PC-9 (cell line): ENCODE data around the gene MEF2A. TPM values are rescaled to one million over a fixed set of nuclear protein-coding genes. Genes with fewer than 3 reads are reported as not detected.

Source experiments
- BruUV-seq: library from RNA; stranded (reverse); fragments of 400-500 nt; replicated peaks from 2 replicates; lab custom pipeline; 2021; lab: Mats Ljungman, UMichigan
- CTCF ChIA-PET: fragments of 300-600 bp; sonication (Branson Sonifier 250); formaldehyde crosslinking; loops from one replicate; lab custom pipeline; 2022; ENCODE audit warnings: antibody characterized with exemption; lab: Charles Lee
- POLR2A ChIA-PET: fragments of 300-600 bp; sonication (Branson Sonifier 250); formaldehyde crosslinking; loops from one replicate; lab custom pipeline; 2022; ENCODE audit warnings: antibody characterized with exemption; ENCODE audit not compliant: unreplicated experiment; lab: Charles Lee
- DNase-seq, 2 experiments: peaks; one replicate each; pipeline versions ENCODE4 v3.0.0 to v3.0.0-alpha.2; 2015 to 2022; ENCODE audit warnings: mixed read lengths in 1 of 2
- H2AFZ ChIP-seq: fragments of 200-600 bp; sonication (generic); 2 replicates; pipeline ENCODE4 v1.8.1; 2017; ENCODE audit warnings: antibody characterized with exemption
- H3F3A ChIP-seq: fragments of 200-600 bp; sonication (generic); 2 replicates; pipeline ENCODE4 v1.8.1; 2017; ENCODE audit warnings: antibody characterized with exemption, mild to moderate bottlenecking, low read depth; ENCODE audit not compliant: insufficient read depth
- H3K27ac ChIP-seq: fragments of 200-600 bp; sonication (generic); 2 replicates; pipeline ENCODE4 v1.6.1; 2016; ENCODE audit warnings: mixed run types
- H3K27me3 ChIP-seq: fragments of 200-600 bp; sonication (generic); 2 replicates; pipeline ENCODE4 v1.6.1; 2016; ENCODE audit warnings: low read depth, mixed run types; ENCODE audit not compliant: insufficient read depth
- H3K36me3 ChIP-seq: fragments of 200-600 bp; sonication (generic); 2 replicates; pipeline ENCODE4 v1.6.1; 2016; ENCODE audit warnings: low read depth, mixed run types
- H3K4me1 ChIP-seq: fragments of 200-600 bp; sonication (generic); replicated peaks from 2 replicates; pipeline ENCODE4 v1.6.1; 2016; ENCODE audit warnings: mixed run types; ENCODE audit not compliant: insufficient read depth
- H3K4me2 ChIP-seq: fragments of 200-600 bp; sonication (generic); 2 replicates; pipeline ENCODE4 v1.6.1; 2017; ENCODE audit warnings: mixed run types
- H3K4me3 ChIP-seq: fragments of 200-600 bp; sonication (generic); 2 replicates; pipeline ENCODE4 v1.6.1; 2016; ENCODE audit warnings: mixed run types
- H3K79me2 ChIP-seq: fragments of 200-600 bp; sonication (generic); 2 replicates; pipeline ENCODE4 v1.6.1; 2017; ENCODE audit warnings: low read depth, mixed run types
- H3K9me2 ChIP-seq: fragments of 200-600 bp; sonication (generic); 2 replicates; pipeline ENCODE4 v1.8.1; 2017; ENCODE audit warnings: mild to moderate bottlenecking; ENCODE audit not compliant: insufficient read depth
- H3K9me3 ChIP-seq: fragments of 200-600 bp; sonication (generic); 2 replicates; pipeline ENCODE4 v1.8.1; 2016; ENCODE audit warnings: low read depth; ENCODE audit not compliant: insufficient read depth
- H4K20me1 ChIP-seq: fragments of 200-600 bp; sonication (generic); 2 replicates; pipeline ENCODE4 v1.8.1; 2017; ENCODE audit not compliant: insufficient read depth
- EZH2 ChIP-seq: fragments of 200-600 bp; sonication (generic); IDR thresholded peaks from 2 replicates; pipeline ENCODE4 v1.8.0; 2017; ENCODE audit warnings: antibody characterized with exemption, low read depth
- intact Hi-C: fragments of 100-400 bp; cut with micrococcal nuclease; formaldehyde crosslinking; loops from one replicate; pipeline ENCODE4 v1.10.0; 2022; ENCODE audit not compliant: unreplicated experiment
- total RNA-seq: library from RNA; stranded (reverse); gene quantifications from 2 replicates; pipeline ENCODE4 v1.2.3, GENCODE V29; 2021
- TF ChIP-seq, protein P1 (sequence below): fragments of 200-600 bp; sonication (generic); conservative IDR thresholded peaks from 2 replicates; pipeline ENCODE4 v1.6.1; 2017; ENCODE audit warnings: mixed run types, antibody characterized with exemption, mild to moderate bottlenecking, moderate library complexity

Gene MEF2A
- total RNA-seq, 1 experiment from 2014 or later = 31.8 TPM

- TF ChIP-seq, protein P1, sequence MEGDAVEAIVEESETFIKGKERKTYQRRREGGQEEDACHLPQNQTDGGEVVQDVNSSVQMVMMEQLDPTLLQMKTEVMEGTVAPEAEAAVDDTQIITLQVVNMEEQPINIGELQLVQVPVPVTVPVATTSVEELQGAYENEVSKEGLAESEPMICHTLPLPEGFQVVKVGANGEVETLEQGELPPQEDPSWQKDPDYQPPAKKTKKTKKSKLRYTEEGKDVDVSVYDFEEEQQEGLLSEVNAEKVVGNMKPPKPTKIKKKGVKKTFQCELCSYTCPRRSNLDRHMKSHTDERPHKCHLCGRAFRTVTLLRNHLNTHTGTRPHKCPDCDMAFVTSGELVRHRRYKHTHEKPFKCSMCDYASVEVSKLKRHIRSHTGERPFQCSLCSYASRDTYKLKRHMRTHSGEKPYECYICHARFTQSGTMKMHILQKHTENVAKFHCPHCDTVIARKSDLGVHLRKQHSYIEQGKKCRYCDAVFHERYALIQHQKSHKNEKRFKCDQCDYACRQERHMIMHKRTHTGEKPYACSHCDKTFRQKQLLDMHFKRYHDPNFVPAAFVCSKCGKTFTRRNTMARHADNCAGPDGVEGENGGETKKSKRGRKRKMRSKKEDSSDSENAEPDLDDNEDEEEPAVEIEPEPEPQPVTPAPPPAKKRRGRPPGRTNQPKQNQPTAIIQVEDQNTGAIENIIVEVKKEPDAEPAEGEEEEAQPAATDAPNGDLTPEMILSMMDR = no peak
- TF ChIP-seq EZH2 = no peak
- Histone ChIP-seq H3K36me3 (no peaks in the 10 kb centered on the region), H3K4me2 (no peak overlapping the region), H3K4me3 (no peak overlapping the region), H4K20me1 (no peaks in the 10 kb centered on the region), H2AFZ (no peak overlapping the region), H3K4me1 (no peaks in the 10 kb centered on the region), H3K9me3 (no peaks in the 10 kb centered on the region), H3K9me2 (no peaks in the 10 kb centered on the region), H3F3A (no peaks in the 10 kb centered on the region), H3K27ac (no peak overlapping the region), H3K79me2 (no peaks in the 10 kb centered on the region), H3K27me3 (no peaks in the 10 kb centered on the region)
- intact Hi-C loops = no loop called here
- ChIA-PET CTCF (no interaction called here), POLR2A (no interaction called here)
- BruUV-seq = no TSS peak
- DNase-seq = no peak
These were observed 43.5 kb upstream of the MEF2A start for GRCh38 chr15:99522288-99522687.

DNA sequence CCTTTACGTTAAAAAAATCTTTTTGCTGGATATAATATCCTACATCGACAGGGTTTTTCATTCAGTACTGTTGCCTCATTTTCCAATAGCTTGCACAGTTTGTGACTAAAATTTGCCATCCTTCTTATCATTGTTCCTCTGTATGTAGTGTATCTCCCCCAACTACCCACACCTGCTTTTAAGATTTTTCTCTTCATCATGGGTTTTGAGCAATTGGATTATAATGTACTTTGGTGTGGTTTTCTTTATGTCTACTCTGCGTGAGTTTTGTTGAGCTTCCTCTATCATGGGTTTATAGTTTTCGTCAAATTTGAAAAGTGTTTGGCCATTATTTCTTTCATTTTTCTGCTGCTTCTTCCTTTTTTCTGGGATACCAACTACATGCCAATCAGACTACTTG lies 39.6 kb upstream of the MEF2A start:
- DNase-seq = no peak
- Histone ChIP-seq H3K36me3 (no peaks in the 10 kb centered on the region), H3K9me2 (no peaks in the 10 kb centered on the region), H4K20me1 (no peaks in the 10 kb centered on the region), H3K4me1 (no peaks in the 10 kb centered on the region), H3K9me3 (no peaks in the 10 kb centered on the region), H3K4me3 (no peak overlapping the region), H3K4me2 (no peak overlapping the region), H2AFZ (no peak overlapping the region), H3K27me3 (no peaks in the 10 kb centered on the region), H3K79me2 (no peaks in the 10 kb centered on the region), H3F3A (no peaks in the 10 kb centered on the region), H3K27ac (no peak overlapping the region)
- ChIA-PET POLR2A (no interaction called here), CTCF (no interaction called here)
- no peak for TF ChIP-seq EZH2
- TF ChIP-seq, protein P1 = no peak
- intact Hi-C loops = no loop called here
- BruUV-seq = no TSS peak

- Histone ChIP-seq H3K27me3 (no peaks in the 10 kb centered on the region), H3K4me2 (no peak overlapping the region), H3K27ac (no peak overlapping the region), H3K4me3 (no peak overlapping the region), H3K9me3 (no peaks in the 10 kb centered on the region), H3K79me2 (no peaks in the 10 kb centered on the region), H3K36me3 (no peaks in the 10 kb centered on the region), H3K9me2 (no peaks in the 10 kb centered on the region), H2AFZ (no peak overlapping the region), H3K4me1 (no peaks in the 10 kb centered on the region), H3F3A (no peaks in the 10 kb centered on the region), H4K20me1 (no peaks in the 10 kb centered on the region)
- intact Hi-C loops = no loop called here
- no peak for DNase-seq
- ChIA-PET POLR2A (no interaction called here), CTCF (no interaction called here)
- TF ChIP-seq, protein P1 = no peak
- no peak for TF ChIP-seq EZH2
- BruUV-seq = no TSS peak
These were observed 39.1 kb upstream of the MEF2A start for GRCh38 chr15:99526671-99527070.
